Measurements from ENCODE around the gene USF3. TPM values are rescaled to one million over a fixed set of nuclear protein-coding genes. Genes with fewer than 3 reads are reported as not detected.

USF3 gene
- total and polyA plus RNA-seq, 12 donors = 3.3 to 21.2 (median 15.9) TPM

DNA sequence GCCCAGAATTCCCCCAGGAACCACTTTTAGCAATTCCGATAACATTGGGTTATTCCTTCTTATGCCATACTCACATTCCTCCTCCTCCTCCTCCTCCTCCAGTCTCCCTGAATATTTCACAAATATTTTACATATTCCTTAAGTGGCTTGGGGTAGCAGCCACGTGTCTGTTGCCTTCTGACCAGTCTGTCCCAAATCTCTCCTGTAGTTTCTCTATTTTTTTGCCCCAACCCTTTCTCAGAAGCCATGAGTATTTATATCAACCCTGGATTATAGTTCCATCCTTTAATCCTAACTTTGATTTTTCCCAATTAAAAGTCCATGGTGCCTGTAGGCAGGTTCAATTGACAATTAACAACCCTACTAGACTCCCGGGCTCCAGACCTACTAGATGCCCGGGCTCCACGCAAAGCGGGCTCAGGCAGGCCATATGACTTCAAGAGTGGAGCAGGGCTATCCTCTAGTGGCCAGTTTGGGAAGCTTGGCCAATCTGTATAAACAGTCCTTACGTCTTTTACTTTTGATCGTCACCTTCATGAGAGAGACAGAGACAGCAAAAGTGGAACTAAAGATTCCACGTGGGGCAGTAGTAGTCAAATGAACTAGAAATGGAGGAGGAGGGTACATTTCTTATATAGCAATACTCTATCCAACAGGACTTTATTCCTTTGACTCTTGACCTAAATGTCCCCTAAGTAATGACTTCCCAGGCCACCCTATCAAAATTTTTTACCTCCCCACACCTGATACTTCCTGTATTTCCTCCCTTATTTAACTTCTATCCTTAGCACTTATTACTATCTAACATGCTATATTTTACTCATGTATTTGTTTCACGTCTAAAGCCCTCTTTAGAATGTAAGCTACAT, 69.7 kb downstream of the USF3 start:
- Histone ChIP-seq H3K27ac (peak overlapping the region in 3 of 10 donors; percentile 27 to 81 (median 35)), H3K4me1 (peaks cover 0 to 20% (median 3%) of the 10 kb centered on the region in 9 donors), H3K4me3 (peak overlapping the region in 7 of 10 donors; percentile 2 to 35 (median 27)), H3K27me3 (peaks cover 0 to 4% (median 0%) of the 10 kb centered on the region in 7 donors), H3K36me3 (no peaks in the 10 kb centered on the region), H3K9me3 (no peaks in the 10 kb centered on the region)
- TF ChIP-seq, protein P1, sequence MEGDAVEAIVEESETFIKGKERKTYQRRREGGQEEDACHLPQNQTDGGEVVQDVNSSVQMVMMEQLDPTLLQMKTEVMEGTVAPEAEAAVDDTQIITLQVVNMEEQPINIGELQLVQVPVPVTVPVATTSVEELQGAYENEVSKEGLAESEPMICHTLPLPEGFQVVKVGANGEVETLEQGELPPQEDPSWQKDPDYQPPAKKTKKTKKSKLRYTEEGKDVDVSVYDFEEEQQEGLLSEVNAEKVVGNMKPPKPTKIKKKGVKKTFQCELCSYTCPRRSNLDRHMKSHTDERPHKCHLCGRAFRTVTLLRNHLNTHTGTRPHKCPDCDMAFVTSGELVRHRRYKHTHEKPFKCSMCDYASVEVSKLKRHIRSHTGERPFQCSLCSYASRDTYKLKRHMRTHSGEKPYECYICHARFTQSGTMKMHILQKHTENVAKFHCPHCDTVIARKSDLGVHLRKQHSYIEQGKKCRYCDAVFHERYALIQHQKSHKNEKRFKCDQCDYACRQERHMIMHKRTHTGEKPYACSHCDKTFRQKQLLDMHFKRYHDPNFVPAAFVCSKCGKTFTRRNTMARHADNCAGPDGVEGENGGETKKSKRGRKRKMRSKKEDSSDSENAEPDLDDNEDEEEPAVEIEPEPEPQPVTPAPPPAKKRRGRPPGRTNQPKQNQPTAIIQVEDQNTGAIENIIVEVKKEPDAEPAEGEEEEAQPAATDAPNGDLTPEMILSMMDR (IDR thresholded peaks at IDR 0.05) = peak; percentile 73 to 95 (median 88)
- WGBS, 2 donors = 19 to 21% methylated on average over 10 of the region's 10 CpGs
- peak; percentile 87 to 95 (median 92) for ATAC-seq
- intact Hi-C loops (cut with DNase I) = loop anchor here in 9 of 10 donors (2.0 to 10.0 kb wide), 7 partner anchors 129 to 574 kb away; no protein-coding TSS in a partner anchor
- peak; percentile 42 to 59 for DNase-seq

DNA sequence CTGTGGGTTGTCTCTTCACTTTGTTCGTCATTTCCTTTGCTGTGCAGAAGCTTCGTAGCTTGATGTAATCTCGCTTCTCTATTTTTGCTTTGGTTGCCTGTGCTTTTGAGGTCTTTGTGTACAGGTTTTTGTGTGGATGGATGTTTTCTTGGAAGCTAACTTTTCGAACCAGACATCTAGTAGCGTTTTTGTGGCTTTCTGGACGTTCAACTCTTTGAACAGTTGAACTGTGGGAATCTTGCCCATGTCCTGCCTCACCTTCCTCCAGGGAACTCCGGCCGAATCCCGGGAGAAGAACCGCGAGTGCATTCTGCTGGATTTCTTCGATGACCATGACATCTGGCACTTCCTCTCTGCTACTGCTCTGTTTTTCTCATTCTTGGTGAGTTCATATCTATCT, 70.6 kb downstream of the USF3 start:
- intact Hi-C loops (cut with DNase I) = loop anchor here in 9 of 10 donors (2.0 to 10.0 kb wide), 7 partner anchors 129 to 574 kb away; no protein-coding TSS in a partner anchor
- ATAC-seq (peak in 5 of 8 donors; percentile 36 to 74 (median 59)), DNase-seq (peak; percentile 27 to 28)
- TF ChIP-seq, protein P1 (IDR thresholded peaks at IDR 0.05) = no peak
- H3K9me3 ChIP-seq = no peaks in the 10 kb centered on the region
- H3K4me1 ChIP-seq = peaks cover 0 to 20% (median 3%) of the 10 kb centered on the region in 9 donors
- H3K4me3 ChIP-seq = peak overlapping the region in 7 of 10 donors; percentile 2 to 35 (median 27)
- H3K27ac ChIP-seq = peak overlapping the region in 5 of 10 donors; percentile 24 to 81 (median 35)
- no peaks in the 10 kb centered on the region for H3K36me3 ChIP-seq
- WGBS, 2 donors = 42 to 57% methylated on average over 12 of the region's 12 CpGs
- peaks cover 0 to 4% (median 0%) of the 10 kb centered on the region in 7 donors for H3K27me3 ChIP-seq

DNA sequence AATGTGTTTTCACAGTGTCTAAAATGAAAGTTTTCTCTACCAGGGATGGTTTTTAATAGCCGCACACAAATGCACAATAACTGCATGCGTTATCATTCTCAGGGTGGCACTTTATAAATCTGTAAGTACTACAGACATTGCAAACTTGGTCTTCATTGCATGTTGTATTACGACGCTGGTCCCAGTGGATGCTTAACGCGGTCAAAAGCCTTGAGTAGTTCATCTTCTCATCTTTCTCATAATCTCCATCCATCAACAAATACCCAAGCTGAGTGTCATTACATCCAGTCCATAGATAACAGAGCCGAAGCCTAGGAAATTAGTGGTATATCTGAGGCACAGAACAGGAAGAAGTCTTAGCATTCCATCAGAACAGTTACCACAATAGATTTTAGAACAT, 72.6 kb downstream of the USF3 start:
- TF ChIP-seq, protein P1 (IDR thresholded peaks at IDR 0.05) = no peak

DNA sequence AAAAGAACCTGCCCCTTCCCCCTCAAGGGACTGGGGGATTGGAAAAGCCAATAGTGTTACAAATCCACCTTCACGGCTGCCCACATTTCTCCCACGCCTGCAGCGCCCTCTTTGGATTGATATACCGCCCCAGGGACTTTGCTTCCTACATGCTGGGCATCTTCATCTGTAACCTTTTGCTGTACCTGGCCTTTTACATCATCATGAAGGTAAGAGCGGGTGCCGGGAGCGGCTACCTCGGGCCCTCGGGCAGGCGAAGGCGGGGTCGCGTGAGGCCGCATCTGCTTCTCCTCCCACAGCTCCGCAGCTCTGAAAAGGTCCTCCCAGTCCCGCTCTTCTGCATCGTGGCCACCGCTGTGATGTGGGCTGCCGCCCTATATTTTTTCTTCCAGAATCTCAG, 73.1 kb downstream of the USF3 start:
- DNase-seq = no peak
- Histone ChIP-seq H3K36me3 (no peaks in the 10 kb centered on the region), H3K4me1 (peaks cover 0 to 20% (median 3%) of the 10 kb centered on the region in 9 donors), H3K27ac (no peak overlapping the region), H3K4me3 (peak overlapping the region in 1 of 10 donors; percentile 4), H3K9me3 (no peaks in the 10 kb centered on the region), H3K27me3 (peaks cover 0 to 4% (median 0%) of the 10 kb centered on the region in 7 donors)
- intact Hi-C loops (cut with DNase I) = loop anchor here in 3 of 10 donors (5.0 to 10.0 kb wide), 2 partner anchors 126 to 569 kb away; no protein-coding TSS in a partner anchor
- TF ChIP-seq, protein P1 (IDR thresholded peaks at IDR 0.05) = no peak
- 39 to 48% methylated on average over 19 of the region's 19 CpGs for WGBS, 2 donors
- no peak for ATAC-seq

More for the DNA sequence above, 72.6 kb downstream of the USF3 start:
- H3K36me3 ChIP-seq = no peaks in the 10 kb centered on the region
- intact Hi-C loops (cut with DNase I) = loop anchor here in 3 of 10 donors (5.0 to 10.0 kb wide), 2 partner anchors 127 to 569 kb away; no protein-coding TSS in a partner anchor
- H3K4me1 ChIP-seq = peaks cover 0 to 20% (median 3%) of the 10 kb centered on the region in 9 donors
- peaks cover 0 to 4% (median 0%) of the 10 kb centered on the region in 7 donors for H3K27me3 ChIP-seq
- H3K27ac ChIP-seq = no peak overlapping the region
- H3K4me3 ChIP-seq = no peak overlapping the region
- no peaks in the 10 kb centered on the region for H3K9me3 ChIP-seq
- 87 to 89% methylated on average over 7 of the region's 7 CpGs for WGBS, 2 donors
- no peak for ATAC-seq
- no peak for DNase-seq

Measured in heart right ventricle (tissue), 16 donors.